Measurements from ENCODE around the gene MATK.

MATK gene

DNA sequence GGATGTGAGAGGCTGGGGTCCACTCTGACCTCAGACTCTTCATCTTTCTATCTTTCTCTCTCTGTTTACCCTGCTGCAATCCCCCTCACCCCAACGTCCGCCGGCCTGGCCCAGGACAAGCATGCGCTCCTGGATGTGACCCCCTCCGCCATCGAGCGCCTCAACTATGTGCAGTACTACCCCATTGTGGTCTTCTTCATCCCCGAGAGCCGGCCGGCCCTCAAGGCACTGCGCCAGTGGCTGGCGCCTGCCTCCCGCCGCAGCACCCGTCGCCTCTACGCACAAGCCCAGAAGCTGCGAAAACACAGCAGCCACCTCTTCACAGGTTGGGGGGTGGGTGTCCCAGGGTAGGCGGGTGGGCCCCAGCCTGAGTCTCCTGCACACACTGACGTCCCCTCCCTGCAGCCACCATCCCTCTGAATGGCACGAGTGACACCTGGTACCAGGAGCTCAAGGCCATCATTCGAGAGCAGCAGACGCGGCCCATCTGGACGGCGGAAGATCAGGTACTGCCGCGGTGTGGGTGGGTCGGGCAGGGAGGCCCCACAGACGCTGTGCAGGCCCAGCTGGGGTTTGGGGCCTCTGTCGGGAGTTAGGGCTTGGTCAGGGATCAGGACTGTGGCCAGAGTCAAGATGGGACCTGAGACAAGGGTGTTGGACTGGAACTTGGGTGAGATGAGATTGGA is 39.7 kb downstream of the MATK start:
- no peak for DNase-seq (ENCODE audit: low read depth)

DNA sequence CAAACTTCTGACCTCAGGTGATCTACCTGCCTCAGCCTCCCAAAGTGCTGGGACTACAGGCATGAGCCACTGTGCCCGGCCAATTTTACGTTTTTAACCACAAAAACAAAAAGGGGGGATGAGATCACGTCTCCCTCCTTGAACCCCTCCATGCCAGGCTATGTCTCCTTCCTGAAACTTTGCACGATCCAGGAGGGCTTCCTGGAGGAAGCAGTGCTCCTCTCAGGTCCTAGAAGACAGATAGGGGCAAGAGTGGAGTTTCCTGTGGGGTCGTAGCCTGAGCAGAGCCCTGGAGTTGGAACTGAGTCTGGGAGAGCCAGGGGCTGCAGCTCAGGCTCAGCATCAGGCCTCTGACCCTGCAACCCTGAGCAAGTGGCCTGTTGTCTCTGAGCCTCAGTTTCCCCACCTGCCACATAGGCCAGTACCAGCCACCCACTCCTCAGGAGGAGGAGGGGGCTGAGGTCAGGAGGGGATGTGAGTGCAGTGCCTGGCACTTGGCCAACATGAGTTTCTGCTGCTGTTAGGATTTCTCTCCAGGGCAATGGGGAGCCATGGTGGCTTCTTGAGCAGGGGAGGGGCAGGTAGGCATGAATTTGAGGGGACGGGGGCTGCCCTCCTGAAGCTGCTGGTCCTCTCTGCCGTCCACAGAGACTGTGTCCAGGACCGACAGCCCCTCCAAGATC is 40.7 kb downstream of the MATK start:
- DNase-seq (ENCODE audit: low read depth), result no peak

DNA sequence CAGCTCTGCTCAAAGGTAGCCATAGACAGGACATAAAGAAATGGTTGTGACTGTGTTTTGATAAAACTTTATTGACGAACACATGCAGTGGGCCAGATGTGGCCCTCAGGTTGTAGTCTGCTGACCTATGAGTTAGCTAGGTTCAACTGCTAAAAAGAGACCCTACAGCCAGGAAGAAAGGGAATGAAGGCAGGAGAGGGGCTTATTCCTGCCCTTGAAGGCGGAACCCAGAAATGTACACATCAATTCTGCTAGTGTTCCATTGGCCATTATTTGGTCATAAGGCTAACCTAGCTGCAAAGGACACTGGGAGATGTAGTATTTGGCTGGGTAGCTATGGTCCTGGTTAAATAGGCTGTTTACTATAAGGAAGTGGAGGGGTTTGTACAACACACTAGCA is 42.7 kb downstream of the MATK start:
- no peak for DNase-seq (ENCODE audit: low read depth)

DNA sequence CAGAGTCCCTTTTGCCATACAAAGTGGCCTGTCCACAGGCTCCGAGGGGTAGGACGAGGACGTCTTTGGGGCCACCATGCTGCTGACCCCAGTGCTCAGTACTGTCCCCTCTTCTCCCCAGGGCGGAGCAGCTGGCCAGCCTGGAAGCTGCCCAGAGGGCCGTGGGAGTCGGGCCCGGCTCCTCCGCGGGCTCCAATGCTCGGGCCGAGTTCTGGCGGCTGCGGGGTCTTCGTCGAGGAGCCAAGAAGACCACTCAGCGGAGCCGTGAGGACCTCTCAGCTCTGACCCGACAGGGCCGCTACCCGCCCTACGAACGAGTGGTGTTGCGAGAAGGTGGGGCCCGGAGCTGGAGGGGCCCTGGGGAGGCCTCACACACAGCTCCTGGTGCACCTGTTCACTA is 45.8 kb downstream of the MATK start:
- DNase-seq (ENCODE audit: low read depth), result no peak

DNA sequence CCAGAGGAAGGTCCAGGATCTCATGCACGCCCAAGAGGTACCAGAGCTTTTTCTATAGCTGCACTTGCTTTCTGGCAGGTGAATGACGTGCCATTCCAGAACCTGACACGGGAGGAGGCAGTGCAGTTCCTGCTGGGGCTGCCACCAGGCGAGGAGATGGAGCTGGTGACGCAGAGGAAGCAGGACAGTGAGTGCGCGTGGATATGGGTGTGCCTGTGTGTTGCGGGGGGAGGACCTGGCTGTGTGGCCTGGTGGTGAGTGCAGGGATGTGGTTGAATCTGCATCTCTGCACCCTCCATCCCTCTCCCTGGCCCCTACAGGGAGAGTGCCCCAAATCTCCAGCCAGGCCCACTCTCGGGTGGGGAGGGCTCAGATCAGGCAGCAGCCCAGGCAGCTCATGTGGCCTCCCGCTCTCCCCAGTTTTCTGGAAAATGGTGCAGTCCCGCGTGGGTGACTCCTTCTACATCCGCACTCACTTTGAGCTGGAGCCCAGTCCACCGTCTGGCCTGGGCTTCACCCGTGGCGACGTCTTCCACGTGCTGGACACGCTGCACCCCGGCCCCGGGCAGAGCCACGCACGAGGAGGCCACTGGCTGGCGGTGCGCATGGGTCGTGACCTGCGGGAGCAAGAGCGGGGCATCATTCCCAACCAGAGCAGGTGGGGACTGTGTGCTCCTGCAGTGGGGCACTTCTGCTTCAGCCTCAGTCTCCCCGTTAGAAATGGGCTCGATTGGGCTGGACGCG is 47.5 kb downstream of the MATK start:
- DNase-seq (ENCODE audit: low read depth), result no peak

DNA sequence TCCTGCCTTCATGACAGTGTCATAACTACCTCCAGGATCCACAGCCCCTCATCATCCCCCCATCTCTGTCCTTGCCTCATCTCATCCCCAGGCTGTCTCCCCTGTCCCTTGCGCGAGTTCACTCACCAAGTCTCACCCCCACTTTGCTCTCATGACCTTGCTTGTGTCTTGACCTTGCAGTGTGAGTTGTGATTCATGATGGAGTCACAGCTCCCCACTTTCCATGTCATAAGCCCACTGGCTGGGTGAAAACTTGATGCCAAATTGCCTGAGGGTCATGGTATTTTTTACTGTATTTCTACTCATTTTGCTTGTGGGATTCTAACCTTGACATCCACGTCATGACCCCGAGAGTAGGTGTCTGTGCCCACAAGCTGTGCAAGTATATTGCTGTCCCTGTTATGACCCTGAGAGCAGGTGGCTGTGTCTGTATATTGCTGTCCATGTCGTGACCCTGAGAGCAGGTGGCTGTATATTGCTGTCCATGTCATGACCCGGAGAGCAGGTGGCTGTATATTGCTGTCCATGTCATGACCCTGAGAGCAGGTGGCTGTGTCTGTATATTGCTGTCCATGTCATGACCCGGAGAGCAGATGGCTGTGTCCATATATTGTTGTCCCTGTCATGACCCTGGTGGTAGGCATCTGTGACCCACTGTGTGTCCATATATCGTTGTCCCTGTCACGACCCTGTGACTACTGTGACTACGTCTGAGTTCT is 48.5 kb downstream of the MATK start:
- no peak for DNase-seq (ENCODE audit: low read depth)

DNA sequence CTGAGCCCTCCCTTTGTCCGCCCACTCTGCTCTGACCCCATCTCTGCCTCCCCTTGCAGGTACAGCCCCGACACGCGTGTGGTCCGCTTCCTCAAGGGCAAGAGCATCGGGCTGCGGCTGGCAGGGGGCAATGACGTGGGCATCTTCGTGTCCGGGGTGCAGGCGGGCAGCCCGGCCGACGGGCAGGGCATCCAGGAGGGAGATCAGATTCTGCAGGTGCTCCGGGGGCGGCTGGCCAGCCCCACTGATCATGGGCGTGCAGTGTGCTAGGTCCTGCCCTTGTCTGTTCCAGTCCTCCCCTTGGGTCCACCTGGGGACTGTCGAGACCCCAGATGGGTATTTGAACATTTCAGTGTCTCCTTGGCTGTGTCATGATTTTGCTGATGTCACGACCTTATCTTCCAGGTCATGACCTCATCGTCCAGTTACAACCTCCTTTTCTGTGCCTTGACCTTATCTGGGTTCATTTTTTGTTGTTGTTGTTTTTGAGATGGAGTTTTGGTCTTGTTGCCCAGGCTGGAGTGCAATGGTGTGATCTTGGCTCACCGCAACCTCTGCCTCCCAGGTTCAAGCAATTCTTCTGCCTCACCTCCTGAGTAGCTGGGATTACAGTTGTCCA is 50.0 kb downstream of the MATK start:
- DNase-seq (ENCODE audit: low read depth), result no peak

DNA sequence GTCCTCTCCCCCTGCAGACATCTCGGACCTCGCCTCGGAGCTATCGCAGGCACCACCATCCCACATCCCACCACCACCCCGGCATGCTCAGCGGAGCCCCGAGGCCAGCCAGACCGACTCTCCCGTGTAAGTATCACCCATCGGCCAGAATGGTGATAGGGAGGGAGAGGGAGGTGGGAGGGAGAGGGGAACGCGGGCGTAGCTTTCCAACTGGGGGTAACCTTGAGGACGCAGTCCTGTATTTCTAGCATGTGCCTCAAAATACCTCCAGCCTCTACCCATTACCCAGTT is 51.9 kb downstream of the MATK start:
- DNase-seq (ENCODE audit: low read depth), result no peak

DNA sequence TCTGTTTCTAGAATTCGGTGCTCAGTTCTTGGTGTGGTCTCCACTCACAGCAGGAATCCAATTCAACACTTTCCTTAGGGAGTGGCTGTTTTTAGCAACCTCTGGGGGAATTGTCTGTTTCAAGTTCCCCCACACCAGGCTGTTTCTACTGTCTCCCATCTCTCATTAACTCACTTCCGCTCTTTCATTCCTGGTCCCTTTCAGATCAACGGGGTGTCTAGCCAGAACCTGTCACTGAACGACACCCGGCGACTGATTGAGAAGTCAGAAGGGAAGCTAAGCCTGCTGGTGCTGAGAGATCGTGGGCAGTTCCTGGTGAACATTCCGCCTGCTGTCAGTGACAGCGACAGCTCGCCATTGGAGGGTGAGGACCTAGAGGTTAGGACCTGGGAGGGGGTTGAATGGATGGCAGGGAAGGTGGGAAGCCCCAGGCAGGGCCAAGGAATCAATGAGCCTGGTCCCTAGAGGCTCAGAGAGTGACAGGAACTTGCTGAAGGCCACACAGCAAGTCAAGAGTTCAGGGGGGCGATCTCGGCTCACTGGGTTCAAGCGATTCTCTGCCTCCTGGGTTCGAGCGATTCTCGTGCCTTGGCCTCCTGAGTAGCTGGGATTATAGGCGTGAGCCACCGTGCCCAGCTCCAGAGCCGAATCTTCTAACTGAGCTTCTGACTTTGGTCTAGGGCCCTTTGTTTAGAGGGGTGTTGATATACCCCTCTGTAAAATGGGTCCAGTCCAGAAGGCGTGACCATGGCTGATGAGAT is 52.5 kb downstream of the MATK start:
- DNase-seq (ENCODE audit: low read depth), result no peak

DNA sequence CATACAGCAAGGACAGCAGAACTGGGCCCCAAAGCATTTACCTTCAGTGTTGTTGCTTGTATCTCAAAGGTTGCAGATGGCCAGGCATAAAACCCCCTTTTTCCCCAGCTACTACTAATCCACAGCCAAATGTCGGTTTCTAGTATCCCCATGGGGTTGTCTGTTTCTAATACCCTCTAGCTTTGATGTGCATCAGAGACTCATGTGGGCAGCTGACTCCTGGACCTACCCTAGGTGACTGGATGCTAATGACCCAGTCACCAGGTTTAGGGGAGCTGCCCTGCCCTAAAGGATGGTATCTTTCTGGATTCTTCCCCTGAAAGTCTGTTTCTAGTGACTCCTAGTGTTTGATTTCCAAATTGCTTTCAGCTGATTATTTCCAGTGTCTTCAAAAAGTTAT is 54.1 kb downstream of the MATK start:
- DNase-seq (ENCODE audit: low read depth), result no peak

DNA sequence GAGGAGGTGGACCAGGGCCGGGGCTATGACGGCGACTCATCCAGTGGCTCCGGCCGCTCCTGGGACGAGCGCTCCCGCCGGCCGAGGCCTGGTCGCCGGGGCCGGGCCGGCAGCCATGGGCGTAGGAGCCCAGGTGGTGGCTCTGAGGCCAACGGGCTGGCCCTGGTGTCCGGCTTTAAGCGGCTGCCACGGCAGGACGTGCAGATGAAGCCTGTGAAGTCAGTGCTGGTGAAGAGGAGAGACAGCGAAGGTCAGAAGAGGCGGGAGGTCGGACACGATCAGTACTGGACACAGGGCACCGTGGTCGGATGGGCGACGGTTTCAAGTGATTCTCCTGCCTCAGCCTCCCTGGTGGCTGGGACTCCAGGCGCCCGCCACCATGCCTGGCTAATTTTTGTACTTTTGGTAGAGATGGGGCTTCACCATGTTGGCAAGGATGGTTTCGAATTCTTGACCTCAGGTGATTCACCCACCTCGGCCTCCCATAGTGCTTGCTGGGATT is 55.7 kb downstream of the MATK start:
- DNase-seq (ENCODE audit: low read depth), result no peak
